Astrocyte (in vitro differentiated cells and primary cell): ENCODE results near the gene CSNK1G3. TPM values are rescaled to one million over a fixed set of nuclear protein-coding genes. Genes with fewer than 3 reads are reported as not detected.

Experiments
- DNase-seq: peaks from one replicate; pipeline ENCODE4 v3.0.0-alpha.2; 2010; ENCODE audit warnings: low read depth
- FAIRE-seq: peaks from 2 replicates; lab custom pipeline; 2011; peaks lifted over from hg19 to GRCh38; lab: Jason Lieb, UNC
- H2AFZ ChIP-seq: 2 replicates; pipeline ENCODE4 v1.6.0; 2012; ENCODE audit warnings: low read depth, low read length, inconsistent platforms
- H3K27ac ChIP-seq: 2 replicates; pipeline ENCODE4 v1.5.1; 2011; ENCODE audit warnings: low read depth, low read length, inconsistent platforms
- H3K27me3 ChIP-seq: 2 replicates; pipeline ENCODE4 v1.6.0; 2011; ENCODE audit warnings: low read length, inconsistent platforms; ENCODE audit not compliant: insufficient read depth
- H3K36me3 ChIP-seq: 2 replicates; pipeline ENCODE4 v1.5.1; 2011; ENCODE audit warnings: low read length, inconsistent platforms; ENCODE audit not compliant: insufficient read depth
- H3K4me1 ChIP-seq: 2 replicates; pipeline ENCODE4 v1.5.1; 2011; ENCODE audit warnings: low read length, inconsistent platforms; ENCODE audit not compliant: insufficient read depth
- H3K4me2 ChIP-seq: 2 replicates; pipeline ENCODE4 v1.6.0; 2012; ENCODE audit warnings: low read length, inconsistent platforms
- H3K4me3 ChIP-seq: 2 replicates; pipeline ENCODE4 v1.5.1; 2011; ENCODE audit warnings: low read depth, mild to moderate bottlenecking, low read length, inconsistent platforms; ENCODE audit not compliant: insufficient read depth
- H3K79me2 ChIP-seq: 2 replicates; pipeline ENCODE4 v1.6.0; 2012; ENCODE audit warnings: mild to moderate bottlenecking, low read length, inconsistent platforms; ENCODE audit not compliant: insufficient read depth
- H3K9ac ChIP-seq: 2 replicates; pipeline ENCODE4 v1.6.0; 2012; ENCODE audit warnings: mild to moderate bottlenecking, low read length, inconsistent platforms
- H3K9me3 ChIP-seq: 2 replicates; pipeline ENCODE4 v1.5.1; 2012; ENCODE audit warnings: low read depth, mild to moderate bottlenecking, low read length, inconsistent platforms; ENCODE audit not compliant: insufficient read depth
- H4K20me1 ChIP-seq: 2 replicates; pipeline ENCODE4 v1.6.0; 2012; ENCODE audit warnings: low read length, inconsistent platforms; ENCODE audit not compliant: insufficient read depth
- H3K27ac Mint-ChIP-seq: one replicate; pipeline ENCODE4 v1.8.0; 2021; ENCODE audit warnings: mild to moderate bottlenecking, mixed read lengths; ENCODE audit not compliant: unreplicated experiment
- H3K27me3 Mint-ChIP-seq: one replicate; pipeline ENCODE4 v1.8.0; 2021; ENCODE audit warnings: low read depth, mixed read lengths; ENCODE audit not compliant: unreplicated experiment
- H3K36me3 Mint-ChIP-seq: one replicate; pipeline ENCODE4 v1.8.0; 2021; ENCODE audit warnings: low read depth, mixed read lengths; ENCODE audit not compliant: unreplicated experiment
- H3K4me1 Mint-ChIP-seq: one replicate; pipeline ENCODE4 v1.8.0; 2021; ENCODE audit warnings: low read depth, mixed read lengths; ENCODE audit not compliant: unreplicated experiment
- H3K4me3 Mint-ChIP-seq: one replicate; pipeline ENCODE4 v1.8.0; 2021; ENCODE audit warnings: mild to moderate bottlenecking, moderate library complexity, mixed read lengths; ENCODE audit not compliant: unreplicated experiment
- H3K9me3 Mint-ChIP-seq: one replicate; pipeline ENCODE4 v1.8.0; 2021; ENCODE audit warnings: mild to moderate bottlenecking, mixed read lengths; ENCODE audit not compliant: unreplicated experiment
- CTCF ChIP-seq: IDR thresholded peaks from 2 replicates; pipeline ENCODE4 v1.5.1; 2011; ENCODE audit warnings: low read depth, mild to moderate bottlenecking, inconsistent platforms, low read length, moderate library complexity; ENCODE audit not compliant: insufficient read depth
- EZH2 ChIP-seq: IDR thresholded peaks from 2 replicates; pipeline ENCODE4 v1.6.1; 2012; ENCODE audit warnings: mild to moderate bottlenecking, low read length, inconsistent platforms; ENCODE audit not compliant: insufficient read depth
- total RNA-seq: library from RNA; stranded (reverse); gene quantifications from 2 replicates; pipeline ENCODE4 v1.2.1, GENCODE V29; 2021

The CSNK1G3 gene
- total RNA-seq, 1 donor from 2014 or later, result 59.4 TPM

GRCh38 chr5:123558762-123559433, 46.9 kb downstream of the CSNK1G3 start:
- peaks cover 2% of the 10 kb centered on the region for H3K36me3 Mint-ChIP-seq
- H3K9me3 Mint-ChIP-seq, result no peaks in the 10 kb centered on the region

GRCh38 chr5:123559434-123559775, 47.4 kb downstream of the CSNK1G3 start:
- Histone ChIP-seq H3K9me3 (no peaks in the 10 kb centered on the region), H3K27me3 (no peaks in the 10 kb centered on the region), H3K27ac (no peak overlapping the region), H3K4me2 (no peak overlapping the region), H2AFZ (no peak overlapping the region), H3K4me3 (no peak overlapping the region), H4K20me1 (peaks cover 16% of the 10 kb centered on the region), H3K4me1 (no peaks in the 10 kb centered on the region), H3K9ac (no peak overlapping the region), H3K79me2 (peaks cover 16% of the 10 kb centered on the region), H3K36me3 (no peaks in the 10 kb centered on the region)
- no peak overlapping the region for H3K4me3 Mint-ChIP-seq
- TF ChIP-seq EZH2 (no peak), CTCF (no peak)
- peaks cover 2% of the 10 kb centered on the region for H3K36me3 Mint-ChIP-seq
- H3K27me3 Mint-ChIP-seq, result no peaks in the 10 kb centered on the region
- no peak overlapping the region for H3K27ac Mint-ChIP-seq
- no peaks in the 10 kb centered on the region for H3K9me3 Mint-ChIP-seq
- FAIRE-seq, result no peak
- DNase-seq, result no peak
- H3K4me1 Mint-ChIP-seq, result no peaks in the 10 kb centered on the region

More at GRCh38 chr5:123558762-123559433, 46.9 kb downstream of the CSNK1G3 start:
- Mint-ChIP-seq H3K4me3 (no peak overlapping the region), H3K27me3 (no peaks in the 10 kb centered on the region), H3K4me1 (no peaks in the 10 kb centered on the region), H3K27ac (peak overlapping the region; percentile 13)
- Histone ChIP-seq H3K27me3 (no peaks in the 10 kb centered on the region), H4K20me1 (peaks cover 20% of the 10 kb centered on the region), H3K4me2 (no peak overlapping the region), H3K27ac (no peak overlapping the region), H3K9ac (no peak overlapping the region), H3K4me3 (no peak overlapping the region), H3K4me1 (no peaks in the 10 kb centered on the region), H3K9me3 (no peaks in the 10 kb centered on the region), H3K36me3 (no peaks in the 10 kb centered on the region), H3K79me2 (peaks cover 15% of the 10 kb centered on the region), H2AFZ (no peak overlapping the region)
- no peak for DNase-seq
- FAIRE-seq, result no peak
- TF ChIP-seq EZH2 (no peak), CTCF (no peak)

DNA sequence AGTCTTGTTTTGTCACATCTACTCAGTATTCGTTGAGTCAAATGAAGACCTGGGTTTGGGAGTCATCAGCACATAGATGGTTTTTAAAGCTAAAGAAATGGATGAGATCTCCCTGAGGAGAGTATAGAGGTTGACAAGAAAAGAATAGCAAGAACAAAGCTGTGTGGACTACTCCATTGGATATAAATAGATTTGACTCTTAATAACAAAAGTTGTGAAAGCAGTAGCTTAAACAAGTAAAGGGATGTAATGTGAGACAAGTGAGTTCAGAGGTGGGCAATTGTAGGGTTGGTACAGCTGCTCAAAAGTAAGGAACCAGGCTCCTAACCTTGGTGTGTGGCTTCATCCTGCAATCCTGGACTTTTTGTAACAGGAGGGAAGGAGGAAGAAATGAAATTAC, 49.3 kb downstream of the CSNK1G3 start:
- no peak overlapping the region for H3K27ac Mint-ChIP-seq
- H3K4me1 Mint-ChIP-seq, result no peaks in the 10 kb centered on the region
- no peak for FAIRE-seq
- no peaks in the 10 kb centered on the region for H3K27me3 Mint-ChIP-seq
- TF ChIP-seq EZH2 (no peak), CTCF (no peak)
- no peak for DNase-seq
- no peak overlapping the region for H3K4me3 Mint-ChIP-seq
- H3K9me3 Mint-ChIP-seq, result no peaks in the 10 kb centered on the region
- Histone ChIP-seq H3K4me1 (no peaks in the 10 kb centered on the region), H3K9me3 (no peaks in the 10 kb centered on the region), H3K4me3 (no peak overlapping the region), H3K27me3 (no peaks in the 10 kb centered on the region), H3K79me2 (peaks cover 23% of the 10 kb centered on the region), H3K36me3 (no peaks in the 10 kb centered on the region), H3K27ac (no peak overlapping the region), H3K4me2 (no peak overlapping the region), H3K9ac (no peak overlapping the region), H2AFZ (no peak overlapping the region), H4K20me1 (peaks cover 9% of the 10 kb centered on the region)
- H3K36me3 Mint-ChIP-seq, result no peaks in the 10 kb centered on the region
